Keratinocyte (primary cell): ENCODE results near the gene TIGD6.
"Not testable (repeated sequence)": the region's sequence is repeated elsewhere in the genome, so short reads cannot be mapped to it uniquely, and the experiment has no call there.

ENCODE experiments used
- EZH2 ChIP-seq: IDR thresholded peaks from one replicate; pipeline ENCODE4 v1.6.1; 2012; ENCODE audit warnings: inconsistent platforms, mild to moderate bottlenecking, low read length, moderate library complexity
- TF ChIP-seq, protein P1 (sequence below), 3 experiments: IDR thresholded peaks in 1 of 3; conservative IDR thresholded peaks in 1 of 3; optimal IDR thresholded peaks in 1 of 3; 2 replicates in 2 of 3; 3 replicates in 1 of 3; pipeline versions ENCODE3 to v1.5.1; 2011; ENCODE audit warnings: low read length in 3 of 3, mild to moderate bottlenecking in 3 of 3, moderate library complexity in 2 of 3, control low read depth in 1 of 3, inconsistent platforms in 1 of 3; ENCODE audit not compliant: insufficient read depth in 2 of 3; ENCODE audit errors: extremely low read depth in 1 of 3

DNA sequence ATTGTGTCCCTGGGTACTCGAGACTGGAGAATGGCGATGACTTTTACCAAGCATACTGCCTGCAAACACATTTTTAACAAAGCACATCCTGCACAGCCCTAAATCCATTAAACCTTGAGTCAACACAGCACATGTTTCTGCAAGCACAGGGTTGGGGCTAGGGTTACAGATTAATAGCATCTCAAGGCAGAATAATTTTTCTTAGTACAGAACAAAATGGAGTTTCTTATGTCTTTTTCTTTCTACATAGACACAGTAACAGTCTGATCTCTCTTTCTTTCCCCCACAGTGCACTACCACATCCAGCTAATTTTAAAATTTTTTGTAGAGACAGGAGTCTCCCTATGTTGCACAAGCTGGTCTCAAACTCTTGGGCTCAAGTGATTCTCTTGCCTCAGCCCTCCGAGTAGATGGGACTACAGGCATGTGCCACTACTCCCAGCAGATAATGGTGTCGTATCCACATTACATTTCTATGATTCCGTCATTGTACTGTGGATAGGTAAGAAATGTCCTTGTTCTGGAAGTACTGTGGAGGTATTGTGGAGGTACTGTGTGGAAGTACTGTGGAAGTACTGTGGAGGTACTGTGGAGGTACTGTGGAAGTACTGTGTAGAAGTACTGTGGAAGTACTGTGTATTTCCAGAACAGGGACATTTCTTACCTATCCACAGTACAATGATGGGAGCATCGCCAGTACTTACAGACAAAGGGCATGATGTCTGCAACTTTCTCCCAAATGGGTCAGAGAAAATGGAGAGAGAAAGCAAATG is 57.1 kb downstream of the TIGD6 start:
- TF ChIP-seq, protein P1, sequence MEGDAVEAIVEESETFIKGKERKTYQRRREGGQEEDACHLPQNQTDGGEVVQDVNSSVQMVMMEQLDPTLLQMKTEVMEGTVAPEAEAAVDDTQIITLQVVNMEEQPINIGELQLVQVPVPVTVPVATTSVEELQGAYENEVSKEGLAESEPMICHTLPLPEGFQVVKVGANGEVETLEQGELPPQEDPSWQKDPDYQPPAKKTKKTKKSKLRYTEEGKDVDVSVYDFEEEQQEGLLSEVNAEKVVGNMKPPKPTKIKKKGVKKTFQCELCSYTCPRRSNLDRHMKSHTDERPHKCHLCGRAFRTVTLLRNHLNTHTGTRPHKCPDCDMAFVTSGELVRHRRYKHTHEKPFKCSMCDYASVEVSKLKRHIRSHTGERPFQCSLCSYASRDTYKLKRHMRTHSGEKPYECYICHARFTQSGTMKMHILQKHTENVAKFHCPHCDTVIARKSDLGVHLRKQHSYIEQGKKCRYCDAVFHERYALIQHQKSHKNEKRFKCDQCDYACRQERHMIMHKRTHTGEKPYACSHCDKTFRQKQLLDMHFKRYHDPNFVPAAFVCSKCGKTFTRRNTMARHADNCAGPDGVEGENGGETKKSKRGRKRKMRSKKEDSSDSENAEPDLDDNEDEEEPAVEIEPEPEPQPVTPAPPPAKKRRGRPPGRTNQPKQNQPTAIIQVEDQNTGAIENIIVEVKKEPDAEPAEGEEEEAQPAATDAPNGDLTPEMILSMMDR (optimal IDR thresholded peaks at IDR 0.05 in 1 of 3, IDR thresholded peaks at IDR 0.05 in 1 of 3, conservative IDR thresholded peaks at IDR 0.05 in 1 of 3; ENCODE audit: extremely low read depth in 1 of 3, insufficient read depth in 2 of 3, low read length in 3 of 3), result not testable (repeated sequence)
- not testable (repeated sequence) for TF ChIP-seq EZH2
